Activated CD8-positive, alpha-beta memory T cell treated with anti-CD3 and anti-CD28 coated beads, Interleukin-2, amount 50 U/mL, for 24 hours (primary cell): ENCODE data around the gene STAT5B.
A peak's percentile ranks its signal among the peaks of the same experiment; 100 is the strongest.
"Not testable (repeated sequence)": the region's sequence is repeated elsewhere in the genome, so short reads cannot be mapped to it uniquely, and the experiment has no call there.

Experiments
- DNase-seq: peaks from one replicate; pipeline ENCODE4 v3.0.0-alpha.2; 2020; ENCODE audit errors: extremely low read depth

The STAT5B gene

DNA sequence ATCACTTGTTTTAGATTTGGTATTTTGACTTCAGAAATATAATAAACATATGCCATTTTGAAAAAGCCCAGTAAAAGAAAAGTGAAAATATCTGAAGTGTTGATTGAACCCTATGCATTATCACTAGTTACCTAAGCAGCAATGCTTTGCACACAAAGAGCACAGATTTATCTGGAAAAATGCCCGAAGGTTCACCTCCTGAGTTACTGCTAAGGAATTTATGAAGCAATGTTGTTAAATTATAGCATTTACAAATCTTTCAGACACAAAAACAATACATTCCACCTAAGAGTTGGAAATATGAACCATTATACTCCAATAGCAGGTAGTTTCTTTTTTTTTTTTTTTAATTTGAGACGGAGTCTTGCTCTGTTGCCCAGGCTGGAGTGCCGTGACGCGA, 43.0 kb downstream of the STAT5B start:
- DNase-seq: no peak

DNA sequence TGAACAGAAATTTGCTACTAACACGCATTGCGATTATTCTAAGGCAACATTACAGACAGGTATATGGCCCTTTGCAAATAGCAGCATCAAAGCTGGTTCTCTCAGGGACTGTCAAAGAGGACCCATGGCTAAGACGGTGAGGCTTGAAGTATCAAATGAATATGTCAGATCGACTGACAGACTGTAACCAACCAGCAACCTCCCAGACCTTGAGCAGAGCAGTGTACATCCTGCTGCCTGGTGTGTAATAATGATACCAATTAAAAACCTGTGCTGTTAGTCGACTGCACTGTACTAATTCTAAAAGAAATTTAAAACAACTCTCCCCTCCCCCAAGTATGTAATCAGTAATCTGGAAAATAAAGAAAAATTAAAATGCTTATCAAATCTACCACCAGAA, 46.0 kb downstream of the STAT5B start:
- no peak for DNase-seq

DNA sequence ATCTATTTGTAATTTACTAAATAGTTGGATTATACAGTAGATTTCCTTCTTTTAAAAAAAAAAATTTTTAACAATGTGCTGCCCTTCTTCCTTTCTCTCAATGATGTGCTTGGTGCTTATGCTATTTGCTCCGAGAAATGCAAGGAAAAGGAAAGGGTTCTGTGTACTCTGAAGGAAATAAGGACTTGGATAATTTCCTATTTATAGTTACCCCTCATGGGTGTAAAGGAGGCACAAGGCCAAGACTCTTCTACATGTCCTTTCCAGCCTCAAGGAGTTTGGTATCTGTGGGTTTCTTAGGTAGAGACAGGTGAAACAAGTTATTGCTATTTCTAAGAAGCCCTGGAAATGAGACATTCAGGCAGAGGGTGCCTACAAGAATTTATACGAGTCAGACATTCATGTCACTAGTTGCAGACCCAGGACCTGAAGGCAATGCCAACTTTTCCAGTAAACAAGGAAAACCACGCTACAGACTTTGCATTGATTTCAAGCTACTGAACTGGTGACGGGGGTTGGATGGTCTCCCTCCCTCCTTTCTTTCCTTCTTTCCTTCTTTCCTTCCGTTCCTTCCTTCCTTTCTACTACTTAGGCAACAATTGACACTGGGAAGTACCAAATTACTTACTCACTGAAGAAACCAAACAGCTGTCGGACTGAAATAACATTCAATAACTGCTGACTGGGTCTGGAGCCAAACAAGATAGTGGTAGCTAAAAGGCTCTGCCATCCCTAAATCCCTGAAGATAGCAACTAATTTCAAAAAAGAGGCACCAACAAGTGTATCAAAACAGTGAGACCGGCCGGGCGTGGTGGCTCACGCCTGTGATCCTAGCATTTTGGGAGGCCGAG, 48.1 kb downstream of the STAT5B start:
- DNase-seq: no peak

DNA sequence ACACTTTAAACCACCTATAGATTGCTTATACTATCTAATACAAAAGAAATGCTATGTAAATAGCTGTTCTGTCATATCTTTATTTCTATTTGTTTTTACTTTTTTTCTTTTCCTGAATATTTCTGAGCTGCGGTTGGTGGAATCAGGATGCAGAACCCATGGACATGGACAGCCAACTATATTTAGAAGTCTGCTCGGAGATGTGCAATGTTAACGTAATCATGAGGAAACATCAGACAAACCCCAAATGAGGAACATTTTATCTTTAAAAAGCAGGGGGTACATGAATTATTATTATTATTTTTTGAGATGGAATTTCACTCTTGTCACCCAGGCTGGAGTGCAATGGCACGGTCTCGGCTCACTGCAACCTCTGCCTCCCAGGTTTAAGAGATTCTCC, 50.5 kb downstream of the STAT5B start:
- no peak for DNase-seq

DNA sequence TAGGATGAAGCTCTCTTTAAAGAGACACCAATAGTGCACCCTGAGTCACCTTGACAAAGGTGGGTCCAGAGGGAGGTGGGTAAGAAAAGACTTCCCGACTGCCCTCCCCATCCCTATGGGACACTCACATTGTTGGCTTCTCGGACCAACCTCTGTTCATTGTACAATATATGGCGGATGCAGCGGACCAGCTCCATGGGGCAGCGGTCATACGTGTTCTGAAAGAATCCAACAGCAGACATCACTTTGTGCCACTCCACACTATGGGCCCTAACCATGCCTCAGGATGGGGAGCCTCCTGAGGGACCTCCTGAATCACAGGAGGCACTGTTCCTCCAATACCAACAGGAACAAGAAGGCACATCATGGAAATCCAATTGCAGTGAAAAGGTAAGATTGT, 51.5 kb downstream of the STAT5B start:
- no peak for DNase-seq

DNA sequence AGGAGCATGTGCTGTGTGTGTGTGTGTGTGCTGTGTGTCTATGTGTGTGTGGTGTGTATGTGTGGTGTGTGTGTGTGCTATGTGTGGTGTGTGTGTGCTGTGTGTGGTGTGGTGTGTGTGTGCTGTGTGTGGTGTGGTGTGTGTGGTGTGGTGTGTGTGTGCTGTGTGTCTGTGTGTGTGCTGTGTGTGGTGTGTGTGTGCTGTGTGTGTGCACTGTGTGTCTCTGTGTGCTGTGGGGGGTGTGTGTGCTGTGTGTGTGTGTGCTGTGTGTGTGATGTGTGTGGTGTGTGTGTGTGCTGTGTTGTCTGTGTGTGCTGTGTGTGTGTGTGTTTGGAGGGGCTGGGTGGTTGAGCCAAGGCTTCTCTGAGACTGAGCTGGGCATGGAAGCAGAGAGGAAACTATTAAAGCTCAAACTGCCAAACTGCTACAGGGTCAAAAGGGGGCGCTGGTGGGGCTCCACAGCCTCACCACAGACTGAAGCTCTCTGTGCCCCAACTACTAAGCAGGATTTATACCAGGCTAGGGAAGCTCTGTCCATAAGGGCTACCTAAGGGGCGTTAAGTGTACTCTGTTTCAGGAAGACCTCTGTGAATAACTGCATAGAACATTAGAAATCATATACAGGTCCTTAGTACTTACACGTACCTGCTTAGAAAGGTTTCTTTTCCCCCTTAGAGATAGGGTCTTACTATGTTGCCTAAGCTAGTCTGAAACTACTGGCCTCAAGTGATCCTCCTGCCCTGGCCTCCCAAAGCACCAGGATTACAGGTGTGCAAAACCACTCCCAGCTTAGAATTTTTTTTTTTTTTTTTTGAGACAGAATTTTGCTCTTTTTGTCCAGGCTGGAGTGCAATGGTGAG, 54.1 kb downstream of the STAT5B start:
- peak; percentile 3 for DNase-seq

DNA sequence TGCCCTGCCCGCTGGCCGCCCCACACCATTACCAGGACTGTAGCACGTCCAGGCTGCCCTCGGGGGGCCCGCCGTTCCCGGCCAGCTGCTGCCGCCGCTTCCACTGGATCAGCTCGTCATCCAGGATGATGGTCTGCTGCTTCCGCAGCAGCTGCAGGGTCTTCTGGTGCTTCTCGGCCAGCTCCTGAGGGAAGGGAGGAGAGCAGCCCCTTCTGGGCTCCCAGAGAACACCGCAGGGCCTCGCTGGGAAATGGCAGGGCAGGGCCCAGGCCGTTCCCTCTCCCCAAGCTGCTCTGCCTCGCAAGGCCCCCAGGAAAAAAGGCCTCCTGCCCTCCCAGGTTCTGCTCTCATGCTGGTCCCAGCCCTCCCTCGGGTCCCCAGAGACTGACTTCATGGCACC, 56.9 kb downstream of the STAT5B start:
- not testable (repeated sequence) for DNase-seq

DNA sequence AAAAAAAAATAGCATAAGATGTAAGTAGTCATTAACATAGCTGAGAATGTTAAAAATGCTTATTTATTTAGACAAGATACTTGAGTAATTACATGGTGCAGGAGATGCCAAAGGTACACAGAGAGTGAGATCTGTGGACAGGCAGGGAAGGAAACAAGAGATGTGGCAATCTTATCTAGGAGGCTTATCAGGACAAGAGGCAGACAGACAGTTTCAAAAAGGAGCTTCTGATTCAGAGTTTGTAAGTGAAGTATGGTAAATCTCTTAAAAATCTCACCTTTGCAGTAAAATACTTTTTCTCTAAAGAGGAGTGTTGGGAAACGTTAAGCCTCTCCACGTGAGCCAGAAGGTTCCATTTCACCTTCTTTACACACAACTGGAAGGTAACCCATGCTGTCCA, 62.0 kb downstream of the STAT5B start:
- DNase-seq: no peak

DNA sequence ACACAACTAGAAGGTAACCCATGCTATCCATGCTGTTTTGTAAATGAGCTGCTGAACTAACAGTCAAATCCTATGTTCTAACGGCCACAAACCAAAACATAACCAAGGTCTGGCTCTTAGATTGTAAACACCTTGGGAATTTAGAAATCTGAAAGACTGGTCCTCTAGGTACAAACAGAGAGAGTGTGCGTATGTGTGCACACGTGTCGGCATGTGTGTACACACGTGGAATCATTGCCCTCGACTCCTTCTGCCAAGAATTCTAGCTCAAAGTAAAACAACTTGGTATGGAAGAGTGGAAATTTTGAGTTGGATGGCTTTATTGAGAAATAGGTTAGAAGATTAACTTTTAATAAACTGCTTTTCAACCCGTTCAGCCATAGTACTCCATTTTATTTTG, 63.8 kb downstream of the STAT5B start:
- no peak for DNase-seq

DNA sequence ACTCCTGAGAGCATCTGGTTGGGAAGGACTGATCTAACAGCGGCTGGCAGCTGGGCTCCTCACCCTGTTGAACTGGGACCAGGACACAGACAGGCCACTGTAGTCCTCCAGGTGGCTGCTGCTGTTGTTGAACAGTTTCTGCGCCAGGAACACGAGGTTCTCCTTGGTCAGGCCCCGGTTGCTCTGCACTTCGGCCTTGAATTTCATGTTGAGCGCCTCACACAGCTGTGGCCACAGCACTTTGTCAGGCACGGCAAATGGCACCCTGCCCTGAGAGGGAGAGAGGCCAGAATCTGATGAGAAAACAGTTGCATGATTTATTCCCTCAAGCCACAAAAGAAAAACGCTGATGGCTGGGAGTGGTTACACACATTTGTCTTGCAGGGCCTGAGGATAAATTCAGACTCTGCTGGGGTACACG, 64.3 kb downstream of the STAT5B start:
- not testable (repeated sequence) for DNase-seq

DNA sequence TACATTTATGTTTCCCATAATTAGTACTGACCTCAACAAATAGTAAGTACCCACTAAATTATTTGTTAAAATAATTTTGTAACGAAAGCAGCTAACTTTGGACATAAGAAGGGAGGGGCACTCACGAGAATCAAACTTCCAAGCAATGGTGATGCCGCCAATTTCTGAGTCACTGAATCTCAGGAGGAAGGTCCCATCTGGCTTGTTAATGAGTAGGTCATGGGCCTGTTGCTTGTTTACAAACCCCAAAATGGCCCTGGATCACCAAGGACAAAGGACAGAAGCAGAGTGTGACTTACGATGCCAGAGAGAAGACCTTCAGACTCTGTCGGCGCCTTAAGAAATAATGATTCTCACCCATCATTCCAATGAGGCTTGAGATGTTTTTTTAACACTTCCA, 66.1 kb downstream of the STAT5B start:
- no peak for DNase-seq

DNA sequence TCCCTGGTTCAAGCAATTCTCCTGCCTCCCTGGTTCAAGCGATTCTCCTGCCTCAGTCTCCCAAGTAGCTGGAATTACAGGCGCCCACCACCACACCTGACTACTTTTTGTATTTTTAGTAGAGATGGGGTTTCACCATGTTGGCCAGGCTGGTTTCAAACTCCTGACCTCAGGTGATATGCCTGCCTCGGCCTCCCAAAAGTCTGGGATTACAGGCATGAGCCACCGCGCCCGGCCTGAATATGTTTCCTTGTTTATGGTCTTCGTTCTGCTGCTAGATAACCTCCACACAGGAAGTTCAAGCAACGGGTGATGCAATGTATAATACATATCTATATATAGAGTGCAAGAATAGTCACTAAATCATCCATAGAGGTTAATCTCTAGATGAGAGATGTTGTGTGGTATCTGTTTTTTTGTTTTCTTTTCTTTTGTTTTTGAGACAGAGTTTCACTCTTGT, 70.0 kb downstream of the STAT5B start:
- not testable (repeated sequence) for DNase-seq

DNA sequence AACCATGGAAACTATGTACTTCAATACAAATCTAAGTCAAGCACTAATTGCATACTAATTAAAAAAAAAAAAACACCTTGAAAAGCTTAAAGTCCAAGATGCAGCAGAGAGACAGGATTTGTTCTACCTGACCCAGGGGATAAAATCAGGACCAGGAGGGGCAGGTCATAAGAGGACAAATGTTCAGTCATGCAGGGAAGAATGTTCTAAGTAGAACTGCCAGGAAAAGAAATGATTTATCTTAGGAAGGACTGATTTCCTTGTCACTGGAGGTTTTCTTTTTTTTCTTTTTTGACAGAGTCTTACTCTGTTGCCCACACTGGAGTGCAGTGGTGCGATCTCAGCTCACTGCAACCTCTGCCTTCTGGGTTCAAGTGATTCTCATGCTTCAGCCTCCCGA, 72.8 kb downstream of the STAT5B start:
- no peak for DNase-seq

DNA sequence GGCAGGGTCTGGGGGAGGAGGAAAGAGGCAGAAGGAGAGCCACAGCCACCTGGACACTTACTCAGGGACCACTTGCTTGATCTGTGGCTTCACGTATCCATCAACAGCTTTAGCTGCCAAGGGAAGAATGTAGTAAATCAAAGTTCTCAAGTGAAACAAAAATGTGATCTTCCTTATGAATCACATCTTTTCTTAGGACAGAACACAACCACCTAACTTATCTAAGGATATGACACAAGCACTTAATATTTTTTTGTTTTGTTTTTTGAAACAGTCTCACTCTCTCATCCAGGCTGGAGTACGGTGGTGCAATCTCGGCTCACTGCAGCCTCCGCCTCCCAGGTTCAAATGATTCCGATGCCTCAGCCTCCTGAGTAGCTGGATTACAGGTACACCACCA, 73.5 kb downstream of the STAT5B start:
- DNase-seq: no peak

DNA sequence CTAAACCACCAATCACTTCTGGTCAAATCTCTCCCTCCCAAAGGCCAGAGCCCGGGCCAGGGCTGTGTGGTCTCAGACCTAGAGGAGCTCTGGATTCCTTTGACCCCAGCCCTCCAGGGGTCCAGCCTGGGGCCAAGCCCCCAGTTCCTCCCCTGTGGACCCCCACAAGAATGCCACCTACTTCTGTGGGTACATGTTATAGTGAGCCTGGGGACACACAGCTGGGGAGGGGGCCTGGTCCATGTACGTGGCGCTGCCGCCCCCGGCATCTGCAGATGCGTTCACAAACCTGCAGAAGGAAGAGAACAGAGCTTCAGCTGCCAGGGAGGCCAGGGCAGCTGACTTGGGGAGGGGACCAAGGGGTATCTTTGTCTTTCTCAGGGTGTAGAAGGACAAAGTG, 74.0 kb downstream of the STAT5B start:
- DNase-seq: no peak

DNA sequence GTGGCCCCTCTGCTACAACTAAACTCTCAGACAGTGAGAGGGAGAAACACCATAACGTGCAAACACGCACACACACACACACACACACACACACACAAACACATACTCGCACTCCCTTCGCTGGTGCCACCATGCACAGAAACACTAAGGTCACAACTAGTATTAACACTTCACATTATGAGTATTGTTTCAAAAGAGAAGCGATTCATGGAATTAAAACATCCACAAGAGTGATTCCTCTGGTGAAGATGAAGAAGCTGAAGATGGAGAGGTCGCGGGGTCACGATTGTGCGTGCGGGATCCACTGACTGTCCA, 74.8 kb downstream of the STAT5B start:
- DNase-seq: no peak

DNA sequence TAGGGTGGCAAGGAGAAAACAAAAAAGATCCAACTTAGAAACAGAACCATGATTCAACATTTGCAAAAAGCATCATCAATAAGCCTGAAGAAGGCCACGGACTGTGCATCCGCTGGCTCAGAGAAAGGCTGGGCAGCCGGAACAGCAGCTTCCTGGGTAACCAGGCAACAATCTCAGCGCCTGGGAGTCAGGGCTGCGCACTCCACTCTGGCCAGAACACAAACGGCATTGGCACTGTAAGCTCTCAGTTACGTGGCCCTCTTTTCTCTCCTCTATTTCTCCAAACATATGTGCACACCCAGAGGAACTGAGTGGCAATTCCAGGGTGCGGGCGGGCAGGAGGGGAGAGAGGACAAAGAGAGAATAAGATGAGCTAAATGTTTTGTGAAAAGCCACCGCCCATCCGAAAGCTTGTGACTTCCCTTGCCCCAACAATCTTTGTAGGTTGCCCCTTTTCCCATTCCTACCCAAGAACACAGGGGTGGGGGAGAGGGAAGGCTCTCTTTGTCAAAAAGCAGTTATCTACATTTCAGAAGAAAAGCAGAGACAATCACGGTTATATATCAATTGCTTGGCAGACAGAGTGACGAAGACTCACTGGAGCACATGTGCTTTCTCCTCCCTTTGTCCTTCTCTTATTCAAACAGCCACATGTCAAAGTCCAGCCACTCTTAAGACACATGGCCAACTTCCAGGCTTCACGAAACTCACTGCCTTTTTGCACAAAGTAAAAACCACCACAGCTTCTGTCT, 75.3 kb downstream of the STAT5B start:
- DNase-seq: no peak

DNA sequence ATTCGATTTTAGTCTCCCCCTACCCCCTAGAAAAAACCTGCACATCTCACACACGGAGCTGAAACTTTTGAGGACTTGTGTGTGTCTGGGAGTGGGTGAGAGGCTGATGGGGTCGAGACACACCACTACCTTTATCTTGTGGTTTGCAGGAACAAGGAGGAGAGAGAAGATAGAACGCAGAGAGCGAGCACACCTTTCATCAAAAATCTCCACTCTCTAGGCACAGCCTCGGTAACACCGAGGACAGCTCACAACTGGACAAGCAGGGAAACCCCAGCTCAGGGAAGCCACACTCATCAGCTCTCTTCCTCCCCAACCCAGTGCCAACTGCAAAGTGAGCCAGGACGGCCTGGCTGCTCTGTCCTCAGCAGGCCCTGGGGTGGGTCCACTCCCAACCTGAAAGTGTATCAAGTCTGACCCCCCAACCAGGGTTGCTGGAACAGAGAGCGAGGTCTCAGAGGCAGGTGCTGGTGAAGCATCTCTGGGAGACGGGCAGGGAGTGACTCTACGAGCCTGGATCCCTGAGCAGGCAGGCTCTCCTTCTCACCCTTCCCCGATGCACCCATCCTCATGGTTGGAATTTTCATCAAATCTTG, 76.7 kb downstream of the STAT5B start:
- no peak for DNase-seq

DNA sequence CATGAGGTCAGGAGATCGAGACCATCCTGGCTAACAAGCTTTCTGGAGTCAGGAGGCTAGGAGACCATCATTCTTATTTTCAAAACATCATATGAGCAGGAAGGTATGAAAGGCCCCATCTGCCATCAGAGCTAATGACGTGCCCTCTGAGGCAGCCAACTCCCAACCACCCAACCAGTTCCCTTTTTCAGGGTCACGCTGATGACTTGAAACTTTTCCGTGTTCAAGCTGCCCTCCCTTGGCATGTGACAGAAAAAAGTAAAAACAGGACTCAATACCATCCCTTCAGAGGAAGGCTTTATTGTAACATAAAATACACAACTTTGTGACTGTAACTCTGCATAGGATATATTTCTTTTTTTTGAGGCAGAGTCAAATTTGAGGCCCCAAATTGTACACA, 77.3 kb downstream of the STAT5B start:
- DNase-seq: no peak

DNA sequence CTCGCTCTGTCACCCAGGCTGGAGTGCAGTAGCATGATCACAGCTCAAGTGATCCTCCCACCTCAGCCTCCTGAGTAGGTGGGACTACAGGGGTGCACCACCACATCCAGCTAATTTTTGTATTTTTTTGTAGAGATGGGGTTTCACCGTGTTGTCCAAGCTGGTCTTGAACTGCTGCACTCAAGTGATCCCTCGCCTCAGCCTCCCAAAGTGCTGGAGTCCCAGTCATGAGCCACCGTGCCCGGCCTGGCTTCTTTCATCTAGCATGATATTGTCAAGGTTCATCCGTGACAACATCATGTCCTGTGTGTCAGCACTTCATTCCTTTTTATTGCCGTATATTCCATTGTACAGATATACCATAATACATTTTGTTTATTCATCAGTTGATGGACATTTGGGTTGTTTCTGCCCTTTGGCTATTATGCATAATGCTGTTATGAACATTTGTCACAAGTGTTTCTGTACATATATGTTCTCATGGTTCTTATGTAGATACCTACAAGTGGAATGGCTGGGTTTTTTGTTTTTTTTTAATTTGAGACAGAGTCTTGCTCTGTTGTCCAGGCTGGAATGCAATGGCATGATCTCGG, 78.5 kb downstream of the STAT5B start:
- DNase-seq: no peak
